Spleen (tissue), 3 donors: Measurements from ENCODE around the gene PCBD1.

ENCODE experiments used
- POLR2A ChIP-seq, 3 donors: fragments of 450-650 bp; IDR thresholded peaks; one replicate each; pipeline ENCODE4 v1.5.1; 2017; ENCODE audit warnings: antibody characterized with exemption in 3 of 3, mild to moderate bottlenecking in 1 of 3
- POLR2AphosphoS5 ChIP-seq, 3 donors: sonication (generic); formaldehyde crosslinking; IDR thresholded peaks; one replicate each; pipeline ENCODE4 v1.5.1; 2017; ENCODE audit warnings: antibody characterized with exemption in 3 of 3

DNA sequence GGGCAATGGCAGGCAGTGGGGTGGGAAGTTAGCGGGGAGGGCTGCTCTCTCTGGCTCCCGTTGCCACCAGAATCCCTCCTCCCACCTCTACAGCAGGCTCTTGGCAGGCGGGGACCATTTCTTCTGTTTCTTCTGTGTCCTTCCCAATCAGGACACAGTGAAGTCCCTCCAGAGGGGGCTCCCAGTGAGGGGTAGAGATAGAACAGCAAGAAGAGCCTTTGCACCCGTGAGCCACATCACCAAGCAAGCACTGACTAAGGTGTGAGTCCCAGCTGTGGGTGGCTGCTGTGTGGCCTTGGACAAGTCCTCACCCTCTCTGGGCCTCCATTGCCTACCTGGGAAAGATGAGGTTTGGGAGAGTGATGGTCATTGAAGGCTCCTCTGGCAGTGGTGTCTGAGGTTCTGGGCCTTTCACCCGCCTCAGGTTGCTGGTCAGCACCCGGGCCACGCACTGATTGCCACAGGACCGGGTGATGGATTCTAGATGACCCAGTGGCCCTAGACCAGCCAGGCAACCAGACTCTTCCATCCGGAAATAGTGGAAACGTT is 26.0 kb upstream of the PCBD1 start:
- TF ChIP-seq POLR2A (IDR thresholded peaks at IDR 0.05), result no peak
- TF ChIP-seq POLR2AphosphoS5 (IDR thresholded peaks at IDR 0.05), result no peak
